ENCODE data around the gene PCGF1. TPM values are rescaled to one million over a fixed set of nuclear protein-coding genes. Genes with fewer than 3 reads are reported as not detected.

Gene PCGF1
- total RNA-seq, 1 donor from 2014 or later = 8.1 TPM

- no peak for DNase-seq
Measured at GRCh38 chr2:74536166-74536950, 28.9 kb upstream of the PCGF1 start.

DNA sequence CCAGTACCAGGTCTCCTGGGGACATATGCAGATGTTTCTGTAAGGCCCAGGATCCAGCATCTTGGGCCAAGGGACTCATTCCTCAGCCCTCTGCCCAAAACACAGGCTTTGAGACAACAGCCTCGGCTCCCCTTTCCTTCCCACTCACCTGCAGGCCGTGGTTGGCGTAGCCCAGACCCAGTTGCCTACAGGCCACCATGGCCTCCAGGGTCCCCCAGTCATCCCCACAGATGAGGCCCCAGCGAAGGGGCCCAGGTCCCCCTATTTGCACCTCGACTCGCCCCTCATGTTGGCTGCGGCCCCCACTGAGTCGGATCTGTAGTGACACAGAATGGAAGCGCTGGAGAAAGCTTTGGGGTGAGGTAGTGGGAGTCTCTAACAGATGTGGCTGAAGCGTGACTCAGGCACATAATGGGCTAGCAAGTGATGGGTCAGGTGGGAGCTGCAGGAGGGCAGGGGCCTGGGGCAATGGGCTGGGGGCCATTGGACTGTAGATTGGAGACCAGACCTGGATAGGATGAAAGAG, 28.0 kb upstream of the PCGF1 start:
- no peak for DNase-seq

DNA sequence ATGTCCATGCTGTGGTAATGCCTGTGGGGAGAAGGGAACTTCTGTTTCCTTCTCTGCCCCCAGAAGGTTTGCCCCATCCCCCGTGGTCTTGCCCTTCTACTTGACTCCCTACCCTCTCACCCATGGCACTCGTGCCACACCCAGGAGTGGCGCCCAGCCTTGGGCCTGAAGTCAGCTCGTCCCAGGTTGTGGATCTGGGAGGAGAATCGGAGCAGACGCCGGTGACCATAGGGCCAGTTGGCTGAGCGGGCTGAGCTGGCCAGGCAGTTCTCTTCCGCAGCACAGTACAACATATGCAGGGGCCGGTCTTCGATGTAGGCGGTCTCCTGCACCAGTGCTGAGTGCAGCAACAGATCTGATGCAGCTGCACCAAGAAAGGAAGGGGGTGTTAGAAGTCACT, 26.9 kb upstream of the PCGF1 start:
- DNase-seq = no peak

DNA sequence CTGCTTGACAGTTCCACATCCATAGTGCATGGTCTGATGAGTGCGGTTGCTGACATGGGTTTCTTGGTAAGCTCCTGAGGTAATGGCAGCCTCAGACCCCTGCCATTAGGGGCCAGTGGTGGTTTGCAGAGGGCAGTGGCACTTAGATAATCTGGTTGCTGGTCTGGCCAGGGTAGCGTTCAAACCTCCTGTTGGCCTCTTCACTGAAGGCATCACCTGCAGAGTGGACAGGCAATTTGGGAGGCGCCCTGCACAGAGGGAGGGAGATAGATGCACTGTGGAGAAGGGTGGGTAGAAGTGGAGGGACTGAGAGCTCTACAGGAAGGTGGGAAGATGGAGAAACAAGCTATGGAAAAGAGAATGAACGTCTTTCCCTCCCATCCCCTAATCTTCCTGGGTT, 26.0 kb upstream of the PCGF1 start:
- DNase-seq = no peak

- DNase-seq = peak; percentile 51
Measured at GRCh38 chr2:74532222-74532621, 24.7 kb upstream of the PCGF1 start.

DNA sequence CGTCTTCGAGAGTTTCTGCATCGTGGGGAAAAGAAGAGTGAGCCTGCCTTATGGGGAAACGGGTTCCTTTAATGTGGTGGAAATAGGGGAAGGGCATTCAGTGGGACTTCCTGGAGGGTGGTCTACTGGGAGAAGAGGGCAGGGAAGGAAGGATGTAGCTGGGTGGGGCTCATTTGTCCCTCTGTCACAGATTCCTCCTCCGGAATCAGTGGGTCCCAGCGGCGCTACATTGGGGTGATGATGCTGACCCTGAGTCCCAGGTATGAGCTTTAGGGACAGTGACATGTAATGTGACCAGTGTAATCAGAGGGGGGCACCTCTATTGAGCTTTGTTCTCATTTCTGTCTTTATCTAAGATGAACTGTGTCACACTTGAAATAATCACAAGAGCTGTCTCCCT, 24.2 kb upstream of the PCGF1 start:
- DNase-seq = no peak

GRCh38 chr2:74530239-74531187, 23.0 kb upstream of the PCGF1 start:
- peak; percentile 18 for DNase-seq

- peak; percentile 96 for DNase-seq
Measured at GRCh38 chr2:74529357-74530238, 22.1 kb upstream of the PCGF1 start, which contains the start of the genes AUP1 and HTRA2. Gene AUP1 (minus strand): TSS chr2:74529706. CDS start chr2:74529629, 77 bp downstream. Gene HTRA2 (plus strand): TSS chr2:74529933. CDS start chr2:74530007, 74 bp downstream.

DNA sequence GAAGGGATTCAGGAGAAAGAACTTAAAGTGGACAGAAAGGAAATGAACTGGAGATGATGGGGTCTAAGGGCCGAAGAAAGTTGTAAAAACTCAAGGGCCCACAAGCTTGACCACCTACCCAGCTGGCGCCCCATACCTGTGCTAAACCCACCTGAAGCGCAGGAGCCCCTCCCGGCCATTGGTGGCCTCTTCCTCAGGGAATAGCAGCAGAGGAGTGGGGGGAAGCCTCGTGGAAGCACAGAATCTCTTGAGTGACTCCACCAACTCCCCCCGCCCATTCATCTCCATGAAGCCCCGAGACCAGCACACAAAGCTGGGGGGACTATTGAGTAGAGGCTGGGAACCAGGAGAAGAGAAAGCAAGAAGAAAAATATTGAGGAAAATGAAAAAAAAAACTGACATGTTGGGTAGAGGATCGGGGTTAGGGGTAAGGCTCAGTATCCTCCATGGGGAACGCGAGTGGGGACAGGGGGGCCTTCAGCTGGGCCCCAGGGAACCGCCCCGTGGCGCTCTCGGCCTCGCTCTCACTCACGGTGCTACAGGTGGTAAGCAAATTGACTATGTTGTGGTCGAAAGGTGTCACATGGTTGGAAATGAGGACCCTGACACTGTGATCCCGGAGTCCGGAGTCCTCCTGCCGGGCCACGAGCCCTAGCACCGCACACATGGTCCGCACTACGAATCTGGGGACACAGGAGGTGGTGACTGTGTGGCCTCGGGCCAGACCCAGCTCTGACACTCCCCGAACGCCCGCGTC, 21.3 kb upstream of the PCGF1 start:
- DNase-seq = no peak

DNA sequence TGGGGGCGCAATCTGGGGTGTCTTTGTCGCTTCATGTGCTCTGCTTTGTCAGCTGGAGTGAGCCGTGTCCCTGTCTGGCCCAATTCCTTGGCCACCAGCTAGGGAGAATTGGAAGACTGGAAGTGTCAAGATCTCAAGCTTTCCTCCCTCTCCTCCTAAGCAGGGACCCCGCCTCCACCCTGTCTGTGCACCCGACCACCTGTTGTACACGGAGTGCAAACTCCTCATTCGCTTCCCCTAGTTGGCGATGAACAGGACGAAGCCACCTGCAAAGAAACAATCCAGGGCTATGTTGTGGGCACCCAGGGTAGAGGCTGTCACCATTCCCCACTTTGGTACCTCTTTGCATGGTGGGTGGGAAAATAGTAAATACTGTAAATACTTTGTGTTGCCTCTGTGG, 20.2 kb upstream of the PCGF1 start:
- no peak for DNase-seq

DNA sequence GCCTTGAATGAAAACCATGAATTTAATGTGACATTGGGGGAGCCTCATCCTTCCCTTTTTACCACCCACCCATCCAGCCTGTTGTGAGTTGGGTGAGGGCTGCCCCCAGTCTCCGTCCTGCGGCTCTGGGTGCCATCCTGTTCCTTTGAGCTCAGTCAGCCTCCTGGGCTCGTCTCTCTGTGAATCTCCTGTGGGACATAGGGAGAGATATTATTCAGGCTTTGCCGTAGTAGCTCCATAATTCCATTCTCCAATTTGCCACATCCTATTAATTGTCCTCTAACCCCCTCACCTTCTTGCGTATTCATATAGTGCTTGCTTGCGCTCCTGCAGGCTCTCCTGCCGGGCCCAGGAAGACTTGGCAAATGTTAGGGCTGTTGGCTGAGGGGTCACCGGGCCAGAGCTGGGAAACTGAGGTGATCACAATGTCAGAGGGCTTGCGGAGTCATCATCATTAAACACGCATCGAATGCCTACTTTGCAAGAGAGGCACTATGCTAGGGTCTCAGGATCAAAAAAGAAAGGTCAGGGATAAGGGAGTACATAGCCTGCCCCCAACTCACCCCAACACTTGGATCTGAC, 19.2 kb upstream of the PCGF1 start:
- no peak for DNase-seq

- no peak for DNase-seq
Measured at GRCh38 chr2:74525717-74526648, 18.5 kb upstream of the PCGF1 start, which contains the start of gene DQX1. Gene DQX1 (minus strand): TSS chr2:74526231. CDS start chr2:74525729, 502 bp downstream.

DNA sequence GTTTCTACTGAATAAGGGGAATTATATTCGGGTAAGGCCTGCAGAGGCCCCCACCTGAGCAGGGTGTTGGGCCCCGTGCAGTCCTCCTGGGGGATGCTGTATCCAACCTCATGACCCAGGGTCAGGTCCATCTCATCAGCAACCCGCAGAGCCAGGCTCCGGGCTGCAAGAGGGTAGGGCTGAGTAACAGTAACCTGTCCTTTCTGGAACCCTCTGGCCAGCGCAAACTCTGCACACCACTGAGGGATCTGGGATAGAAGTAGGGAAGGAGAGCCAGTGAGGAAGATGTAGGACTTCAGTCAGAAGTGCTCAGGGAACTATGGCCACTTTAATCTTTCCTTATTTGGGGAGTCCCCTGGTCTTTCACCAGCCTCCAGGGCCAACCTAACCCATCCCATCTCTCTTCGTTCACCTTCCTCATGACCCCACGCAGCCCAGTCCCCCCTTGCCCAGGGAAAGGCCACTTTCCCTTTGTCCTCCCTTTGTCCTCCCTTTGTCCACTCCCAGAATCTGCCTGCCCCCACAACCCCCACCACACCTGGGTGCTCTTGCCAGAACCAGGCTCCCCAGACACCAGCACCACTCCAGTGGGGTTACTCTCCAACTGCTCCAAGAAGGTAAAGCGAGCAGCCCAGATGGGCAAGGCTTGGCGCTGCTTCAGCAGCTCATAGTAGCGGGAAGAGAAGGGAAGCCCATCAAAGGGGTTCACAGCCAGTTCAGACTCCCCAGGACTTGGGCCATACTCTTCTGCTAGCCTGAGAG, 17.6 kb upstream of the PCGF1 start:
- DNase-seq = no peak

DNA sequence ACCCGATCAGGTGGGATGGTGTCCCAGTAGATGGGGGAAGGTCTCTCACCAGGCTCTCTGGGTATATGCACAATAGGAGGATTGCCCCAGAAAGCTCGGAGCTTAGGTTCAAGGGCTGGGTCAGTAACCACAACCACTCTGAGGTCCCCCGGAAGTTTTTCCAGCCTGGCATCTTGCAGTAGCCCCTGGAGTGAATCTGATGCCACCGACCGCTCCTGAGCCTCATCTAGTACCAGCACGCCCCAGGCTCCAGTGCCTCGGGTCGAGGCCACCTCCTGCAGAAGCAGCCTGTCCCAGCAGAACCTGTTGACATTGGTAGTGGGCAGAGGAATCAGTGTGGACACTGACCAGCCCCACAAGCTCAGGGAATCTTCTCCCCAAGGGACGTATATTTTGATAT, 16.5 kb upstream of the PCGF1 start:
- DNase-seq = no peak

DNA sequence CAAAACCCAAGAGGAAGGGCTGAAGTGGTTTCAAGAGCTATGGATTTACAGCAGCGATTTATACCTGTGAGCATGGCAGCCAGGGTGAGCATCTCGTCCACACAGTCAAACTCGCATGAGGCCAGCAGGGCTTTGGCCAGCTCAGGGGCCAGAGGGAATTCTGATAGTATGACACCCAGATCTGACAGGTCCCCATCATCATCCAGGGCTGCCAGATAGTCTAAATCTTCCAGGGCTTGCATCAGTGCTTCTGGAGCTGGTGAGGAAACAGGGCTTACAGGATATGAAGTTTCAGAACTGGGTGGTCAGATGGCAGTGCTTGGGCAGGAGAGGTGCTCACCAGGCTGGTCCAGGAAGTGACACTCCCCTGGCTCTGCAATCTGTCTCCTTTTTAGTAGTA, 15.0 kb upstream of the PCGF1 start:
- DNase-seq = no peak

DNA sequence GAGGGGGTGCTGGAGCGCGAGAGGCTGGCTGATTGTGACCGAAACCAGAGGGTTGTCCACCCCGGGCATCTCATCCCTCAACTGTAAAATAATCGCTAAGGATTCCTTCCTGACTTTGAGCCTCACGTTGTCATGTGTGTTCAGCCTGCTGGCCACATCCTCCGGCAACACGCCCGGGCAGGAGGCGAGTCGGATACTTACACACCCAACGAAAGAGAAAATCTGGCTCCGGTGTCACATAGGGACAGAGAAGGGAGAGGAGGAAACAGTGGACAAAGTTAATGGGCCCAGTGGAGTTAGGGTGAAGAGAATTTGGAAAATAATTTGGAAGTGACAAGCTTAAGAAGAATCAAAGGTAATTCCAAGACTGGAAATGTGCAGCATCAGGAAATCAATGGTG, 9.2 kb upstream of the PCGF1 start:
- no peak for DNase-seq

- peak; percentile 20 for DNase-seq
Measured at GRCh38 chr2:74515981-74516633, 8.6 kb upstream of the PCGF1 start.
